Esophagus squamous epithelium (tissue), 5 donors: ENCODE results near the gene SLC25A36. TPM values are rescaled to one million over a fixed set of nuclear protein-coding genes. Genes with fewer than 3 reads are reported as not detected.
"Not testable (repeated sequence)": the region's sequence is repeated elsewhere in the genome, so short reads cannot be mapped to it uniquely, and the experiment has no call there.

ENCODE experiments used
- DNase-seq: peaks from one replicate; lab custom pipeline; 2025; lab: John Stamatoyannopoulos, UW
- H3K27ac ChIP-seq, 4 donors: fragments of 200-600 bp; sonication (generic); one replicate each; pipeline ENCODE4 v1.5.1; 2016 to 2019; ENCODE audit warnings: mild to moderate bottlenecking in 1 of 4
- H3K27me3 ChIP-seq, 4 donors: fragments of 200-600 bp; sonication (generic); 1 replicate in 3 of 4; 2 replicates in 1 of 4; pipeline versions ENCODE4 v1.5.1 to v1.6.0; 2017 to 2021; ENCODE audit warnings: antibody characterized with exemption in 1 of 4
- H3K36me3 ChIP-seq, 3 donors: fragments of 200-600 bp; sonication (generic); one replicate each; pipeline ENCODE4 v1.5.1; 2016 to 2019
- H3K4me1 ChIP-seq, 3 donors: fragments of 200-600 bp; sonication (generic); one replicate each; pipeline ENCODE4 v1.5.1; 2017 to 2019
- H3K4me3 ChIP-seq, 4 donors: fragments of 200-600 bp; sonication (generic); 1 replicate in 3 of 4; 2 replicates in 1 of 4; pipeline ENCODE4 v1.5.1; 2016 to 2019; ENCODE audit warnings: mild to moderate bottlenecking in 2 of 4, moderate library complexity in 1 of 4
- H3K9me3 ChIP-seq, 3 donors: fragments of 200-600 bp; sonication (generic); one replicate each; pipeline ENCODE4 v1.5.1; 2016 to 2019
- CTCF ChIP-seq, 6 experiments: fragments of 450-650 bp in 4 of 6; fragments of 200-600 bp in 2 of 6; sonication (generic) in 2 of 6; IDR thresholded peaks; one replicate each; pipeline ENCODE4 v1.5.1; 2016 to 2019; ENCODE audit warnings: antibody characterized with exemption in 6 of 6, mild to moderate bottlenecking in 4 of 6, moderate library complexity in 4 of 6
- POLR2A ChIP-seq, 4 donors: fragments of 450-650 bp; IDR thresholded peaks; one replicate each; pipeline ENCODE4 v1.6.1; 2017; ENCODE audit warnings: antibody characterized with exemption in 4 of 4, mild to moderate bottlenecking in 4 of 4, moderate library complexity in 3 of 4
- WGBS, 2 donors: methylation state at CpG; one replicate each; pipeline ENCODE4 v1.1.5; 2018; 5-methylcytosine and 5-hydroxymethylcytosine counted together
- intact Hi-C: fragments of 100-400 bp; cut with DNase I; formaldehyde crosslinking; loops from one replicate; pipeline ENCODE4 v1.15.0; 2022
- total RNA-seq, 4 donors: library from RNA; depleted of rRNA; stranded (reverse); fragments of >200 nt; gene quantifications; one replicate each; pipeline ENCODE4 v1.1.0, GENCODE V29; 2016
- donor health status: DM: yes; HTN: yes; CAD: no.

The SLC25A36 gene
- total RNA-seq, 4 donors from 2014 or later, result 9.9 to 49.0 (median 22.1) TPM

DNA sequence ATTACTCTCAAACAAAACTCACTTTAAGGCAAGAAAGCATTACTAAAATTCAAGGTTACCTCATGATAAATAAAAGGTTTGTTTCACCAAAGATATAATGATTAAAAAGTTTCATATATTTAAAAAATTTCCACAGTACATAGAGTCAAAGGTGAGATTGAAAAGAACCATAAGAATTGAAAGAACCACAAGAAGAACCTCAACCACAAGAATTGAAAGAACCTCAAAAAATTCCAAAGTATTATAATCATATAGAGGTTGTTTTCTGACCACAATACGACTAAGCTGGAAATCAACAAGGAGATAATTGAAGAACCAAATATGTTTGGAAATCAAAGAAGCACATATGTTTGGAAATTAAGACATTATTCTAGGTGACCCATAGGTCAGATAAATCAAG, 52.7 kb downstream of the SLC25A36 start:
- WGBS, 2 donors, result 70 to 97% methylated on average over 1 of the region's 1 CpG
- TF ChIP-seq POLR2A (IDR thresholded peaks at IDR 0.05), result no peak
- no peak for TF ChIP-seq CTCF (IDR thresholded peaks at IDR 0.05)
- H3K27ac ChIP-seq, result no peak overlapping the region

DNA sequence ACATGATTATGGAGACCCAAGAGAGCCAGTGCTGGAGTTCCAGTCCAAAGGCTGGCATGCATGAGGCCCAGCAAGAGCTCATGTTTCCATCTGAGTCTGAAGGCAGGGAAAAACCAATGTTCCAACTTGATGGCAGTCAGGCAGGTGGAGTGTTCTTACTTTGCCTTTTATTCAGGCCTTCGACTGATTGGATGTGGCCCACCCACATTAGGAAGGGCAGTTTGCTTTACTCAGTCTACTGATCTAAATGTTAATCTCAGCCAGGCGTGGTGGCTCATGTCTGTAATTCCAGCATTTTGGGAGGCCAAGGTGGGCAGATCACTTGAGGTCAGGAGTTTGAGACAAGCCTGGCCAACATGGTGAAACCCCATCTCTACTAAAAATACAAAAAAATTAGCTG, 53.2 kb downstream of the SLC25A36 start:
- 100% methylated on average over 1 of the region's 2 CpGs; no CpG with 5 or more reads in 1 of the 2 donors for WGBS, 2 donors
- DNase-seq, intact Hi-C loops, H3K4me1 ChIP-seq, H3K36me3 ChIP-seq, H3K4me3 ChIP-seq, H3K27ac ChIP-seq, H3K9me3 ChIP-seq: not testable (repeated sequence)
- peaks cover 0 to 15% (median 0%) of the 10 kb centered on the region in 4 donors for H3K27me3 ChIP-seq

More for the DNA sequence above, 52.7 kb downstream of the SLC25A36 start:
- H3K4me3 ChIP-seq, result no peak overlapping the region
- intact Hi-C loops, result no loop called here
- H3K27me3 ChIP-seq, result peaks cover 0 to 12% (median 0%) of the 10 kb centered on the region in 4 donors
- H3K4me1 ChIP-seq, result no peaks in the 10 kb centered on the region
- no peak for DNase-seq
- H3K9me3 ChIP-seq, result no peaks in the 10 kb centered on the region
- H3K36me3 ChIP-seq, result no peaks in the 10 kb centered on the region

- Histone ChIP-seq H3K27me3 (peaks cover 0 to 15% (median 0%) of the 10 kb centered on the region in 4 donors), H3K27ac (no peak overlapping the region), H3K4me1 (no peaks in the 10 kb centered on the region), H3K4me3 (no peak overlapping the region), H3K9me3 (no peaks in the 10 kb centered on the region), H3K36me3 (no peaks in the 10 kb centered on the region)
- TF ChIP-seq CTCF (IDR thresholded peaks at IDR 0.05) (no peak), POLR2A (IDR thresholded peaks at IDR 0.05) (no peak)
- DNase-seq, result no peak
- WGBS, 2 donors, result 8 to 56% methylated on average over 1 to 2 of the region's 2 CpGs
- intact Hi-C loops, result no loop called here
These were observed 54.2 kb downstream of the SLC25A36 start for GRCh38 chr3:140995881-140996280.

DNA sequence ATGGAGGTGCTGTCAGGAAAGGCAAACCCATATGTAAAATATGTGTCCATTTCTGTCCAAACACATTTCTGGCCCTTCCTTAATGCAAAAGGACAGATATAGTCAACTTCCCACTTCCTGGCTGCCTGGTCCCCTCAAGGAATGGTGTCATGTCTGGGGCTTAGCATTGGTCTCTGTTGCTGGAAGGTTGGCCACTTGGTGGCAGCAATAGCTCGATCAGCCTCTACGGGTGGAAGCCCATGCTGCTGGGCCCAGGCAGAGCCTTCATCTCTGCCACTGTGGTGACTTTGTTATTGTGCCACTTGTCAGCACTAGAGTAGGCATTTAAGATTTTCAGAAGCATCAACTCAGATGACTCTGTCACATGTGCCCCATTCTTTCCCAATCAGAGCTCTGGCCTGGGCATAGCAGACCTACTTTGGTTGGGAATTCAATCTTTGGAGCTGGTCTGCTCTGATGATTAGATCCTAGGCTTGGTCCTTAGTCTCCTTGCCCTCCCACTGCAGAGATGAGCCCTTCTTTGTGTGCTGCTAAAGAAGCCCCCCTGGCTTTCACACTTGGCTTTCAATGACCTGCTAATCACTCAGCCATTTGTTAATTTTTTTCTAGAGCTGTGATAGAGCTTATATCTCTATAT, 58.5 kb downstream of the SLC25A36 start:
- H3K4me3 ChIP-seq, result no peak overlapping the region
- TF ChIP-seq CTCF (IDR thresholded peaks at IDR 0.05) (peak in 5 of 6 experiments; percentile 47 to 67 (median 53)), POLR2A (IDR thresholded peaks at IDR 0.05) (no peak)
- DNase-seq, result no peak
- no peaks in the 10 kb centered on the region for H3K9me3 ChIP-seq
- no peak overlapping the region for H3K27ac ChIP-seq
- WGBS, 2 donors, result 8% methylated on average over 2 of the region's 2 CpGs; no CpG with 5 or more reads in 1 of the 2 donors
- no peaks in the 10 kb centered on the region for H3K4me1 ChIP-seq
- H3K36me3 ChIP-seq, result no peaks in the 10 kb centered on the region
- intact Hi-C loops, result no loop called here
- H3K27me3 ChIP-seq, result peaks cover 0 to 15% (median 0%) of the 10 kb centered on the region in 4 donors

DNA sequence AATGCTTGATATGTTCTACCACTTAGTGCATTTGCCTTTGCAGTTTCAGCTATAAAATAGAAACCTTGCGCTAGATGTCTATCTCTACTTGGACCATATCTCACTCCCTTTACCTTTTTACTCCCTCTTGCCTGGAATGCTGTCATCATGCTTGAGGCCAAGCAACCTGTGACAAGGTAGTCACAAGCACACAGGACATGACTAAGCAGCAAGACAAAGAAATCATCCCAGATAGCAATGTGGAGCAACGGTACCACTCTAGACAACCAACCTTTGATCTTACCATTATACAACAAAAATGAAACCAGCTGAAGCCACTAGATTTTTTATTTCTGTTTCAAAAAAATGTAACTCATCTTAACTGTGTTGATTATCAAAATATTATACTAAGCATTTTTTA, 59.0 kb downstream of the SLC25A36 start:
- no peak for TF ChIP-seq CTCF (IDR thresholded peaks at IDR 0.05)
- TF ChIP-seq POLR2A (IDR thresholded peaks at IDR 0.05), result no peak
- WGBS, 2 donors, result 69% methylated on average over 2 of the region's 2 CpGs
- Histone ChIP-seq H3K27ac (no peak overlapping the region), H3K27me3 (peaks cover 0 to 15% (median 0%) of the 10 kb centered on the region in 4 donors), H3K4me1 (no peaks in the 10 kb centered on the region), H3K4me3 (no peak overlapping the region), H3K36me3 (no peaks in the 10 kb centered on the region), H3K9me3 (no peaks in the 10 kb centered on the region)
- intact Hi-C loops, result no loop called here
- no peak for DNase-seq
